ENCODE data around the gene SYPL1. TPM values are rescaled to one million over a fixed set of nuclear protein-coding genes. Genes with fewer than 3 reads are reported as not detected.

Gene SYPL1
- total RNA-seq, 1 experiment from 2014 or later: 65.2 TPM

DNA sequence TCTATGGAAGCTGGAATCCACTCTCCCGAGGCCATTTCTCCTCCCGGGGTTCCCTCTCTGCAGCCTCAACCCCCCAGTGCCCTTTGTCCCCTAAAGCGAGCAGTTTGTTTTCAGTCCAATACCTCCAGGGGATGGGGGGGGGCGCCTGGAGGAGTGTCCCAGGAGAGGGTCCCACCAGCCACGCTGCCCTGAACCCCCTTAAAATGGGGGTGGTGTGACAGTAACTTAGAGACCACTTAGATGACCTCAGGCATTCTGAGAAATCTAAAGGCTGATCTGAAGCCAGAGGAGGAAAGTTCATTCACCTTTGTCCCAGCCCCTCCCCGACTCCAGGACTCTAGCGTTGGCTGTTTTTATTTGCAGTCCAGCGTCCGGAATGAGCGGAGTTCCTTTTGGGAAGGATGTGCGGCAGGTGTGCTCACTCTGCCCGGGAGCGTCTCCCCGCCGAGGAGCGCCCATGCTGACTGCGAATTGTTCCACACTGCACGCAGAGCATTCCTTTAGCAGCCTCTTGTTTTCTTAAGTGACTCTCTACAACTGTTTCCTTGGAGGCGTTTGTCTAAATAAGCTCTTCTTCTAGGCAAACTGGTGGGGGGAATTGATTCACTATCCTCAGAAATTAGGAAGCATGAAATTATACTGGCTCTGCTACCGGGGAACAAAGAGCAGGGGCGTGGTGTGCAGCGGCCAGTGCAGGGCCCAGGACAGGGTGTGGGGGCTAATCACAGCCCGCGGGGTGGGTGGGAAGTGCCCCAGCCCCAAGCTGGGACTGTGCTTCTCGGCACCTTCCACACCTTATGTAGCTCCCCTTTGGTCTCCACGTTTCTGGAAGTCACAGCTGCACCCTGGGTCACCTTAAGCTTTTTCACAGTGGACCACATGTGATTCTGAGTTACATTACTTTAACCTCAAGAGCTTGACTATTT is 46.3 kb downstream of the SYPL1 start:
- DNase-seq (ENCODE audit: low spot score): no peak

DNA sequence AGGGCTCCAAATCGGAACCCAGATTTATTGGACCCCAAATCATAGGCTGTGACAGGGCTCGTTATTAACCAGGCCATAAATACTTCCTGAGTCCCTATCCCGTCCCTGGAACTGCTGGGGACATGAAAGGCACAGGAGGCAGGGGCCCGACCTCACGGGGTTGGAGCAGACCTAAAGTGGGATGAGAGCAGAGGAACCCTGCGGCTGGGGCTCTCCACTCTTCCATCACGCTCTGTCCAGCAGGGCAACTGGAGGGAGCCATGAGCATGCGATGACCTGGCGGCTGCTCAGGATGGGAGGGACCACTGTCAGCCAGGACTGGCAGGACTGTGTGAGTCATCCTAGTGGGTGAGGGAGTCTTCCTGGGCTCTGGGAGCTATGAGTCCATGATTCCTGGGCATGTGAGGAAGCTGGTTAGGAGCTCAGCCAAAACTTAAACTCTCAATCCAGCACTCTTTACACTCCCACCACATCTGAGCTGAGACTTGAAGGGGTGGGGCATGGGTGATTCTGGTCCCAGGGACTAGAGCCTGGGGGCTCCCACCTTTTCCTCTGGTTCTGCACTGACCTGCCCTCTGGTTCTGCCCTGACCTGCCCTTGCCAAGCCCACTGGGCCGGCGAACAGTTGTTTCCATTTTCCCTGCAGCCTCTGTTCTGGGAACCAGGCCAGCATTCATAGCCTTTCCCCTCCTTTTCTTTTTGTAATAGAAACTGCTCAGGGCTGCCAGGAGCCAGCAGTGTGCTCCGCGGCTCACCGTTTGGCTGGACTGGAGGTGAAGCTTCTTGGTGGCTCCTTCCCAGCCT is 47.1 kb downstream of the SYPL1 start:
- DNase-seq (ENCODE audit: low spot score): peak; percentile 99

DNA sequence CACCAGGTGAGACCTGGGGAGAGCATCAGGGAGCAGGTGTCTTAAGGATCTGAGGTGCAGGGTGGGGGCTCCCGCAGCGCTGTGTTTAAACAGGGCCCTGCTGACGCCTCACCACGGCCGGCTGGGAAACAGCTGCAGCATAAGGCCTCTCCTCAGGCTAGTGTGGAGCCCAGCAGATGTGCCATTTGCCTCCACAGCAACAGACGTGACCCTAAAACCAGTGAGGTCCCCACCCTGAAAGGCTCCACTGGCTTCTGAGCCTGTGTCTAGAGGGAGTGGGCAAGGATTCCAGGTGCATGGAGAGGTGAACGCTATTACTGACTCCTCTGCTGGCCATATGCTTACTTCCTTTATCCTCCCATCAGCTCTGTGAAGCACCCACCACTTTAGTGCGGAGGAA is 47.8 kb downstream of the SYPL1 start:
- no peak for DNase-seq (ENCODE audit: low spot score)

DNA sequence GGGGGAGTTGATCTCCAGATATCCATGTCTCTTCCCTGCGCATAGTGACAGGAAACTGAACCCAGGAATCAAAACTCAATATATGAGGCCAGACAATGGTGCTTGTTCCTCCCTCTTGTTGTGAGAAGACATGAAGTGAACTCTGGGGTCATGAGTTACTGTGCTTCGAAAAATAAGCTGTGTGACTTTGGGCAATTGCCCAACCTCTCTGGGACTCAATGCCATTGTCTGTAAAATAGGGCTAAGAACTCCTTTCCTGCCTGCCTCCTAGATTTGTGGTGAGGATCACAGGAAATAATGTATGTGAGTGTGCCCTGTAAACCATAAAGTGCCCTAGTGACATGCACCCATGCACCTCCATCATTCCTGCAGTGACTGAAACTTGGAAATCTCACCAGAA is 48.4 kb downstream of the SYPL1 start:
- DNase-seq (ENCODE audit: low spot score): no peak

DNA sequence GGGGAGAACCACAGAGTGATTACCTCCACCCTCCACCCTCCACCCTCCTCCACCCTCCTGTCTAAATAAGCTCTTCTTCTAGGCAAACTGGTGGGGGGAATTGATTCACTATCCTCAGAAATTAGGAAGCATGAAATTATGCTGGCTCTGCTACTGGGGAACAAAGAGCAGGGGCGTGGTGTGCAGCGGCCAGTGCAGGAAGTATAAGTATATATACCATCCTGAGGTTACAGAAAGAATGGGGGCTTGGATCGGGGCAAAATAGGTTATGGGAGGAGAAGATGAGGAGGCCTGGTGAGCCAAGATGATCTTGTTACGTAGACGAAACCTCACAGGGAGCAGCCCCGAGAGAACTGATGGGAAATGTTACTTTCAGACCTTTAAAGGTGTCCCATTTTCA is 49.1 kb downstream of the SYPL1 start:
- no peak for DNase-seq (ENCODE audit: low spot score)

DNA sequence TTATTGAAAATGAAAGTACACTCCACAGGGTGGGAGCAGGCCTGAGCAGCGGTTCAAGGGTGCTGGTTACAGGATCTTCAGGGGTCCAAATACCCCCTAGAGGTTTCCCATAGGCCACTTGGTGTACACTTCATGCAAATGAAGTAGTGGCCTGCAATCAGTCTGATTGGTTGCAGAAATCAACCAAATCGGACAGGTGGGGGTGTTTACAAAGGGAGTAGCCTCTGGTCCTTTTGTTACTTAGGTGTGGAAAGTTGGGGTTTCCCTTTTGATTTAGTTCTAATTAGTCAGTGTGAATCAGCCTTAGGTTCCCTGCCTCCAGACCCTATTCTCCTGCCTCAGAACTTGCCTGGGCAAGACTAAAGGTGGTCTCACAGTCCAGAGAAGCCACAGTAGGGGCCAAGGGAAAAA is 49.6 kb downstream of the SYPL1 start:
- no peak for DNase-seq (ENCODE audit: low spot score)

DNA sequence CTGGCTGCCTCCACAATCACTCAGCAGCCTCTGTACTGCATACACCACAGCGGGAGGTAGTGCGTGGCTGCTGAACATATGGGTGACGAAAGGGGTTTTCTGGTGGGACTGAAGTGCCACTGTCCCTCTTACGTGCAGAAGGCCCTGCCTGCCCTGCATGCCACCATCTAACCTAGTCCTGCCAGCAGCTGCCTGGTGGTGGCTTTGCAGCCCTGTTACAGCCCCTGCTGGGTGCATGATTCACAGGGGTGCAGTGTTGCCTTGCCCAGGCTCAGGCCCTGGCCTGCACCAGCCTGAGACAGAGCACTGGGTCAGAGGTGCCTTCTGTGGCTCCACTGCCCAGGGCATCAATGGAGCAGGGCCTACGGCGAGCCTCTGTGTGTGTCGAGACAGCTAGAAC is 50.1 kb downstream of the SYPL1 start:
- no peak for DNase-seq (ENCODE audit: low spot score)

DNA sequence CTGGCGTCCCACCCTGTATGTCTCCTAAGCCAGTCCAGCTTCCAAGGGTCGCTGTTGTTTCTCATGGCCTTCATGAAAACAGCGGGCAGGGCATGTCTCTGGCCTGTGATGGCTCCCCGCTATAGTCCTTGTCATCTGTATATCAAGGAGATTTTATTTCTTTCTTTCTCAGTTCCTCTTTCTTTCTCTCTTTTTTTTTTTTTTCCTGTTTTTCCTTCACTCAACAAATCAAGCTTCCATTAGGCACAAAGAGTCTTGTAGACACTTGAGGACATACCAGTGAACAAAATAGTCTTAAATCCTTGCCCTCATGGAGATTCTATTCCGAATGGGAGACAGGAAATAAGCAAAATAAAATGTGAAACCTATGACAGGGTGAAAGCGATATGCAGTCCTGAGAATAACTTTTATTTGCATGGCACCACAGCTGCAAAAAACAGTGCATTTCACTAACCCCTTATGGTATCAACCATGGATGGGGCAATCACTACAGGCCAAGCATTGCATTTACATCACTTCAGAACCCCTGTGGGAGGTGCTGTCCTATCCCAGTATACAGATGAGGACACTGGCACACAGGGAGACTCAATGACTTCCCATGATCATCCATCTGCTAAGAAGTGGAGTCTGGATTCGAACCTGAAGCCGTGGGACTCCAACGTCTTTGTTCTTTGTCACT is 50.7 kb downstream of the SYPL1 start:
- DNase-seq (ENCODE audit: low spot score): no peak

DNA sequence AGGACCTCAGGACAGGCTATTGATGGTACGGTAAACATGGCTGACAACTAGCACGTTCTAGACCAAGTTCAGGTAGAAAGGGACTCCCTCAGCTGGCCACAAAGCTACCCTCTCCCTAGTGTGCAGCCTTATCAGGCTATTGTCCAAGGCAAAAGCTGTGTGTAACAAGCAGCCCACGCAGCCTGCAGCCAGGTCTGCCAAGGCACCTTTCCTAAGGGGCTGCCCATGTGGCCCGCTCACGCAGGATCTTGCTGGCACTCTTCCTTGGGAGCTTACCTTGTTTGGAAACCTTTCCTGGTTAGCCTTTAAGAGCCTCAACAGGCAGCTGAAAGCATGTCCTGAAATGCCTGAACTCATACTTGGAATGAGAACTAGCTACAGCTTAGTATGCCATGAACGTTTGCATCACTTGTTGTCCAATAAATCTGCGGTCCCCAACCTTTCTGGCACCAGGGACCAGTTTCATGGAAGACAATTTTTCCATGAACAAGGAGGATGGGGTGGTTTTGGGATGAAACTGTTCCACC is 51.7 kb downstream of the SYPL1 start:
- no peak for DNase-seq (ENCODE audit: low spot score)

DNA sequence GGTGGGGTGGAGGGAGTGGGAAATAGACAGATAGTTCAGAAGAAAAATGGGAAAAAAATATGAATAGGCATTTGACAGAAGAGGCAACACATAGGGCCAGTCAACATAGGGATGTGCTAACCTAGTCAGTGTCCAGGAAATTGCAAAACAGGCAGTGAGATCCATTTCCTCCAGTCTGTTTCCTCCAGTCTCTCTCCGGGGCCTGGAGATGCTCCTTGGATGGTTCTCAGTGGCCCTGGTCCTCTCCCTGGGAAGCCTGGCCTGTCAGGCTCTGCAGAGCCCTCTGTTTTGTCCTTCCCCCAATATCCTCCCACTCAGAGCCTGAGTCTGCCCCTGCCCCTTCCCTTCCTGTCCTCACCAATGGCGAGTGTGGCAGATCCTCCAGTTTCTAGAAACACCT is 52.6 kb downstream of the SYPL1 start:
- DNase-seq (ENCODE audit: low spot score): no peak

DNA sequence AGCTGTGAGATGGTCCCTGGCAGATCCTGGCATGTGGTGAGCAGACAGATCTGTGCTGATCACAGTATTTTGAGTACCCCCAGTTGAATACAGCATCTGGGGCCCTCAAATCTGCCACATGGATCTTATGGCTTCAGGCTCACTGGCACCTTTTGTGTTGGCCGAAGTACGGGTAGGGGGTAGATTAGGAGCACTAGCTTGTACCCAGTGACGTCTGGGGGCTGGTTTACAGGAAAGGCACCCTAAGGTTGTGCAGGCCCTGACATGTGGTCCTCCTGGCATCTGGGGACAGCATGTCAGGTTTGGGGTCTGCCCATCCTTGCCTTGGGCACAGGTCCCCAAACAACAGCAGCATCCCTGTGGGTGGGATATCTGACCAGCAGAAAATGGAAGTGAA is 53.2 kb downstream of the SYPL1 start:
- no peak for DNase-seq (ENCODE audit: low spot score)

DNA sequence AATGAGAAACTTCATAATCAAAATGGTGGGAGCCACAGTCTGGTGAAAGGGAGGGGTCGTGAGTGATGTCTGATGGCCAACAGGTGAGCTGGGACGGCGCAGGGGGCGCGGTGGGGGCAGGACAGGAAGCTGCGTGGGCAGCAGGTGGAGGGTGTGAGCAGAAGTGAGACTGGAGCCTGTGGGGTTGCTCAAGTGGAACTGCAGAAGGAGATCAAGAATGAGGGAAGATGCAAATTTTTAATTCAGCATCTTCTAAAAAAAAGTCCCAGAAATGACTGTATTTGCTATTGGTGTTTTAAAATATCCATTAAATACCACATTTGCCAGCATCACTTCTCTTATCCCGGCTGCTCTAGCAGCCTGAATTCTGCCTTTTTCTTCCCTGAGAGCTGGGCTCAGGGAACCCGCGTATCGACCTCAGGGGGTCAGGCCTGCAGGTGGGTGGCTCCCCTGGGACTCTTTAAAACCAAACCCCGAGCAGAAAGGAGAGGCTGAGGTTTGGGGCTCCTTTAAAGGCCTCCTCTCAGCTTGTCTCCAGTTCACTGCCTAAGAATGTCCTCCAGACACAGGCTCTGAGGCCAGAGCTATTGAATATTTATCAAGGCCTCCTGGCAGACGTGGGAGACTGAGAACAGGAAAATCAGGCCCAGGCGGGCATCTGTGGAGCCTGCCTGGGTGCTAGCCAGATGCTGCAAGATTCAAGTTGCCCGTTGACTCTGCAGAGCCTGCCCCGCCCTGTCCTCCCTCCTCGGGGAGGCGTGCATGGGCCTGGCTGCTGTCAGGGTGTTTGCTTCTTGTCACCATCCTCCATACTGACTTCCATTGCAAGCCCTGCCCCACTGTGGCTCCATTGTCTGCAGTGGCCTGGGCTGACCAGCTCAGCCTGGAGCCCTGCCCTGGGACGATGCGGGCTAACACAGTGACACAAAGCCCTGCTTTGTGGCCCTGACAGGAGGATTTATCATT is 53.9 kb downstream of the SYPL1 start:
- DNase-seq (ENCODE audit: low spot score): no peak

DNA sequence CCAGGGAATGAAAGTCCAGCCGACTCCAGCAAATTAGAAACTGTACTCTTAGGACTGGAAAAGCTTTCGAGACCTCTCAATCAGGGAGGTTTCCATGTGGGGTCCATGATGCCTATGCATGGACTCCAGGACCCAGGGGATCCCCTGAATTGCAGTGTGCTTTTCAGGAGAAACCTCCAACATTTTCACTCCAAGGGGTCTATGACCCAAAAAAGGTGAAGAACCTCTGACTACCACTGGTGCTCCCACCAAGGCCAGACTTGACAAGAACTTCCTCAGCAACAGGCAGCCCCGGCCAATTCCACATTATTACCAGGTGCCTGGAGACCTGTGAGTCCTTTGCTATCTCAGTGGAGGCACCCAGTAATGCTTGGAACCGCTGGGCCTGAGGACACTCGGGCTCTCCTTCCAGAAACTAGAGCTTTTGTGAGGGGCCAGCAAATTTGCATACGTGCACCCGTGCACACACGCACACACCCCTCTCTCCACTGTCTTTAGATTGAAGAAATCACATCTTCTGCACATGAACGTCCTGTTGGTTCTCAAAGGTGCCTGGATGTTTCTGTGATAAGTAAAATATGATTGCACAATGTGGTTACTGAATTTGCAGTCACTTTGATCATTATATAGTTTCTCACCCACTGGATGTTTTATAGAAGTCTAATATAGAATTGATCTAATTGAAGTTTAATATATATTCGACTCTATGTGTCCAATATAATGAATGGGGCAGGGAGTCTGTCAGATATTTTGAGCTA is 54.7 kb downstream of the SYPL1 start:
- DNase-seq (ENCODE audit: low spot score): no peak

DNA sequence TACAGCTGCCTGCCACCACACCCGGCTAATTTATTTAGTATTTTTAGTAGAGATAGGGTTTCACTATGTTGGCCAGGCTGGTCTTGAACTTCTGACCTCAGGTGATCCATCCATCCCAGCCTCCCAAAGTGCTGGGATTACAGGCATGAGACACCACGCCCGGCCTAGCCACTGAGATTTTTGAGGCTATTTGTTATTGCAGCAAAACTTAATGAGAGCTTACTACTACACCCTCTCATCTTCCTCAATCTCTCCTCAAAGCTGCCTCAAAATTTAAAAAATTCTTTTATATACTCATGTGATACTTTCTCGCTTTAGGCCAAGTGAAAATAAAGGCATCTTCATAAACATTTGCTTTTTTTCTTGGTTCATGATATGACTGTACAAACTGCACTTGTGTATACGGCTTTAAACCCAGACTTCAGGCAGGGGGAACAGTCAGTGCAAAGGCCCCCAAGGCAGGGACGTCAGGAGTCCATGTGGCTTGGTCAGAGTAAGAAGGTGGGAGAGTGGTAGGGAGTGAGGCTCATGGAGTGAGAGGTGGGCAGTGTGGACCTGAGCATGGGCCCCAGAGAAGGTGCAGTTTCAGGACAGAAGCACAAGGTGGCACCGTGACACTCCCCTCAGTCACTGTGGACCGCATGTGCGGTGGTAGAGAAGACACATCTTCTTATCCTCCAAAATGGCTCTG is 55.5 kb downstream of the SYPL1 start:
- peak; percentile 74 for DNase-seq (ENCODE audit: low spot score)

DNA sequence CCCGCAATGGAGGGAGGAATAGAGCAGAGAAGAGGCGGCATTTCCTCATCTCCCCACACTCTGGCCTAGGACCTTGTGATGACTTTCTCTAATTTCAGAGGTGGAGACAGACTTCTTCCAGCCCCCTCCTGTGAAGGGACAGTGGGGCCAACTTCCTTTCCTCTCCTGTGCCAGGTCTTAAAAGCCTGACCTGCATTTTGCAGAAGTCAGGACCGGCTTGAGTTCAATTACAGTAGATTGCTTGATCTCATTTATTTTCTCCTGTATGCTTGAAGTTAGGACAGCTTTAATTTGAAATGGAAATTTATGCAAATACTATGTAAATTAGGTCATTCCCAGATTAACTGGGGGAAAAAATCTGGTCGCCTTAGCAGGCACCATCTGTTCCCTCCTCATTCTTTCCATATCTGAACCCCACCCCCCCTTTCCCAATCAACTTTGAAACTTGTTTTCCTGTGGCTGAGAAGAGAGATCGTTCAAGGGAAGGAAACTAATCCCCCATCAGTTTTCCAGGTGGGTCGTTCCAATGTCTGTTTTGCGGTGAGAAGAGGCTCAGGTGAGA is 57.1 kb downstream of the SYPL1 start:
- DNase-seq (ENCODE audit: low spot score): no peak

DNA sequence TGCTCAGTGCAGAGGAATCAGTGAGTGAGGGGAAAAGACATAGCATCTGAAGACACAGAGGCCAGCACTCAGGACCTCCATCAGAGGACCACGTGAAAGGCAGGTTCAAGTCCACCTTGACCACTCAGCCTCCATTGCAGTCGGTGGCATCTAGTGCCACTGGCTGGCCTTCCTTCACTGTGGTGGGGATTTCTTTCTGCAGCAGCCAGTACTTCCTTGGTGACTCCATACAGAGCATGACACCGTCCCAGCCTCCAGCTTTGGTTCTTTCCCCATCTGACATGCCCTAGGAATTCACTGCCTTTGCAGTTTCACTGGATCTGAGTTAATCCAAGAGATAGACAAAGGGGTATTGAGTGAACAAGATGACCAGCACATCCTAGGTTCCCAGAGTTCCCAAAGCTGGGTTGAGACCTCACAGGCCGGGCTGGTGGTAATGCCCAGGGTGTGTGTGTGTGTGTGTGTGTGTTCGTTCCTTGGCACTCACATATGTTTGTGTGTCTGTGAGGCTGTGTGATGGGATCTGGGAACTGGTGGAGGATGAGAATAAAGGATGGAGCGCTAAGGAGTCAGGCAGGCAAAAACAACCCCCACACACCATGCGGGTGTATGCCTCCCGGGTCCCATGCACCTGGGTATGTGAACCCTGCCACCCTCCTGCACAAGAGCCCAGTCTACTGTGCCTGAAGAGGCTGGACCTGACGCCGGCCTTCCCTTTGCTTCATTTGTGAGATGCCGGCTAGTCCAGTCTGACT is 57.8 kb downstream of the SYPL1 start:
- DNase-seq (ENCODE audit: low spot score): no peak

DNA sequence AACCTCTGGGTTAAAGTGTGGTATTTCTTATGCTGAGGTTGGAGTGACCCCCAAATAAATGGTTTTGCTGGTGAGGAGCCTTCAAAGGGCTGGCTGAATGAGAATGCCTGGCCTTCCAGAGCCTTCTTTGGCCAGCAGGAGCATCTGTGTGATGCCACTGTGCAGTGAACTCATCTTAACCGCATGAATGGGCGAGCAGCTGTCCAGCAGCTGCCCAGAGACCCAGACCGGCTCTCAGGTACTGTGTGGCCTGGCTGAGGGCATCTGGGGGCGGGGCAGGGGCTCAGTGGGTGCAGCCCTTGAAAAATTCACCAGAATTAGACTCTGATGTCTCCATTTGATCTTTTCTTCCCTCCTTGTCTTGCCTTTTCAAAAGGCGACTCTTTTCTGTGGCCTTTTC is 59.0 kb downstream of the SYPL1 start:
- DNase-seq (ENCODE audit: low spot score): no peak

DNA sequence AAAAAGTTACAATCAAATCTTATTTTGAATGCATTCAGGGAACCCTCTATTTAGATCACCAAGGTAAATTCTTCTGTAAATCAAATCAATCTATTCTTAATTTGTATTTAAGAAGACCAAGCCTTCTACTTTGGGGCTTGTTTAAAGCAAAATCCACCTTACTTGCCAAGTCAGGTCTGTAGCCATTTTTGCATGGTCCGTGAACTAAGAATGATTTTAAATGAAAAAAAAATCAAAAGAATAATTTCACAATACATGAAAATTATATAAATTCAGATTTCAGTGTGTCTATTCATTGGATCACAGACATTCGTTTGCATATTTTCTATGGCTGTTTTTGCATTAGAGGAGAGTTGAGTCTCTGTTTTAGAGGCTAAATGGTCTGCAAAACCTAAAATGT is 59.4 kb downstream of the SYPL1 start:
- DNase-seq (ENCODE audit: low spot score): no peak

DNA sequence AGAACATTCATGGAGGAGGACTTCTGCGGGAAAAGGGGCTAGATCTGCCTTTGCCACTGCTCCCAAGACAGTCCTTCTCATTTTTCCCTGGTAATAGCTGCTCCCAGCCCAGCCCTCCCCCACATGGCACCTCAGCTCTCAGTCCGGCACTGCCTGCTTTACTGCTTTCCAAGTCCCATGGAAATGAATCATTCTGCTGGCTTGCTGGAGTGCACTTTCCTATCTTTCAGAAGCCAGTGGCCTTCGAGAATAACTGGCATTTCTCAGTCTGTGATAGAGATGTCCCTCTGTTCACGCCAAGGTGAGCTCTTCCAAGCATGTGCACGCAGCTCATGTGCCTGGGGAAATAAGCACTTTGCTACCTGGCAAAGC is 61.4 kb downstream of the SYPL1 start:
- DNase-seq (ENCODE audit: low spot score): no peak
